ENCODE data around the gene MRTFB. TPM values are rescaled to one million over a fixed set of nuclear protein-coding genes. Genes with fewer than 3 reads are reported as not detected.

MRTFB gene
- total RNA-seq, 1 donor from 2014 or later, result 31.4 TPM

GRCh38 chr16:14302399-14303181 is 231.5 kb downstream of the MRTFB start:
- Mint-ChIP-seq H3K27ac (ENCODE audit: unreplicated experiment) (peak overlapping the region; percentile 56), H3K9me3 (ENCODE audit: unreplicated experiment) (no peaks in the 10 kb centered on the region), H3K4me3 (ENCODE audit: unreplicated experiment) (peak overlapping the region; percentile 81), H3K27me3 (ENCODE audit: unreplicated experiment) (no peaks in the 10 kb centered on the region), H3K36me3 (ENCODE audit: unreplicated experiment) (no peaks in the 10 kb centered on the region), H3K4me1 (ENCODE audit: unreplicated experiment) (peaks cover 49% of the 10 kb centered on the region)
- no peak for DNase-seq (ENCODE audit: extremely low spot score, unreplicated experiment)
- TF ChIP-seq CTCF (IDR thresholded peaks at IDR 0.05), result no peak

GRCh38 chr16:14303182-14303618 is 232.1 kb downstream of the MRTFB start:
- DNase-seq (ENCODE audit: extremely low spot score, unreplicated experiment), result no peak
- Mint-ChIP-seq H3K27ac (ENCODE audit: unreplicated experiment) (peak overlapping the region; percentile 56), H3K27me3 (ENCODE audit: unreplicated experiment) (no peaks in the 10 kb centered on the region)

GRCh38 chr16:14303639-14304394 is 232.7 kb downstream of the MRTFB start:
- DNase-seq (ENCODE audit: extremely low spot score, unreplicated experiment), result no peak
- peaks cover 60% of the 10 kb centered on the region for H3K4me1 Mint-ChIP-seq (ENCODE audit: unreplicated experiment)

More at GRCh38 chr16:14303182-14303618, 232.1 kb downstream of the MRTFB start:
- H3K9me3 Mint-ChIP-seq (ENCODE audit: unreplicated experiment), result no peaks in the 10 kb centered on the region
- no peak for TF ChIP-seq CTCF (IDR thresholded peaks at IDR 0.05)
- no peaks in the 10 kb centered on the region for H3K36me3 Mint-ChIP-seq (ENCODE audit: unreplicated experiment)
- H3K4me3 Mint-ChIP-seq (ENCODE audit: unreplicated experiment), result peak overlapping the region; percentile 81
- H3K4me1 Mint-ChIP-seq (ENCODE audit: unreplicated experiment), result peaks cover 56% of the 10 kb centered on the region

GRCh38 chr16:14304891-14305460 is 233.9 kb downstream of the MRTFB start:
- peak overlapping the region; percentile 37 for H3K27ac Mint-ChIP-seq (ENCODE audit: unreplicated experiment)
- H3K9me3 Mint-ChIP-seq (ENCODE audit: unreplicated experiment), result no peaks in the 10 kb centered on the region
- no peak for TF ChIP-seq CTCF (IDR thresholded peaks at IDR 0.05)
- no peak overlapping the region for H3K4me3 Mint-ChIP-seq (ENCODE audit: unreplicated experiment)
- no peaks in the 10 kb centered on the region for H3K36me3 Mint-ChIP-seq (ENCODE audit: unreplicated experiment)
- peaks cover 72% of the 10 kb centered on the region for H3K4me1 Mint-ChIP-seq (ENCODE audit: unreplicated experiment)
- H3K27me3 Mint-ChIP-seq (ENCODE audit: unreplicated experiment), result no peaks in the 10 kb centered on the region
- no peak for DNase-seq (ENCODE audit: extremely low spot score, unreplicated experiment)

More at GRCh38 chr16:14303639-14304394, 232.7 kb downstream of the MRTFB start:
- peak overlapping the region; percentile 56 for H3K27ac Mint-ChIP-seq (ENCODE audit: unreplicated experiment)
- H3K27me3 Mint-ChIP-seq (ENCODE audit: unreplicated experiment), result no peaks in the 10 kb centered on the region
- H3K4me3 Mint-ChIP-seq (ENCODE audit: unreplicated experiment), result peak overlapping the region; percentile 81
- no peaks in the 10 kb centered on the region for H3K36me3 Mint-ChIP-seq (ENCODE audit: unreplicated experiment)
- no peak for TF ChIP-seq CTCF (IDR thresholded peaks at IDR 0.05)
- no peaks in the 10 kb centered on the region for H3K9me3 Mint-ChIP-seq (ENCODE audit: unreplicated experiment)
